Activated T-cell treated with anti-CD3 and anti-CD28 coated beads, Interleukin-2, amount 50 U/mL, for 24 hours (primary cell): ENCODE data around the gene ORC3.

Experiments
- DNase-seq: peaks from one replicate; pipeline ENCODE4 v3.0.0-alpha.2; 2020
- H3K27ac Mint-ChIP-seq: 2 replicates; pipeline ENCODE4 v1.8.0; 2020; ENCODE audit warnings: mild to moderate bottlenecking, mixed read lengths
- H3K27me3 Mint-ChIP-seq: 2 replicates; pipeline ENCODE4 v1.8.0; 2020; ENCODE audit warnings: mixed read lengths
- H3K36me3 Mint-ChIP-seq: 2 replicates; pipeline ENCODE4 v1.8.0; 2020; ENCODE audit warnings: low read depth, mixed read lengths
- H3K4me1 Mint-ChIP-seq: 2 replicates; pipeline ENCODE4 v1.8.0; 2020; ENCODE audit warnings: low read depth, mixed read lengths
- H3K4me3 Mint-ChIP-seq: 2 replicates; pipeline ENCODE4 v1.8.0; 2020; ENCODE audit warnings: mild to moderate bottlenecking, moderate library complexity, mixed read lengths
- H3K9me3 Mint-ChIP-seq: 2 replicates; pipeline ENCODE4 v1.8.0; 2020; ENCODE audit warnings: mixed read lengths

Gene ORC3

DNA sequence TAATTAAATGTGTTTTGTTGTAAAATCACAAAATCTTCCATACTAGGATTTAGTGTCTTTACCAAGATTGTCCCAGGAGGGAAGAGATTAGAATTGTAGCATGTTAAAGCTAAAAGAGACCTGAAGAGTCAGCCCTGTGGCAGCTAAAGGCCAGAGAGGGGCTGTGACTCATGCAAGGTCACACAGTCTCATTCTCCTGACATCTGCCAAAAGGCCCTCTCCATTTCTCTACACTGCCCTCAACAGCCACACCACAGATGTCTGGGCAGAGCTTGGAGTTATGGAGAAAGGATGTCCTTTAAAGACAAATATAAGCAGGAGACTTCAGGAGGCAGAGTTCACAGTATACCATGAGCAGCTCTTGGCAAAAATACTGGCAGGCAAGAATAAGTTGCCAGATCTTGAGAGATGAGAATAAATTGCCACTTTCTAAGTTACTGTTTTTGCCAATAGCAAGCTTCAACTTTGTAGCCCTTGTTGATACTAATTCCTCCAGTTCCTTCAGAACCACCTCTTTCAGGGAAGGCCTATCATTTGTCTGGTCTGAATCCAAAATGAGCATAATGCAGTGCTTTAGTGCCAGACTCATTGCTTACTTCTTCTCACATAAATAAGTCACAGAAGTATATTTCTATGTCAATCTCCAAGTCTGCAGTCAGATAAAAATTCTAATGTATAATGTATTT, 70.4 kb downstream of the ORC3 start:
- H3K4me1 Mint-ChIP-seq, result peaks cover 11% of the 10 kb centered on the region
- H3K4me3 Mint-ChIP-seq, result no peak overlapping the region
- peak overlapping the region; percentile 57 for H3K27ac Mint-ChIP-seq
- no peak for DNase-seq
- H3K9me3 Mint-ChIP-seq, result no peaks in the 10 kb centered on the region
- no peaks in the 10 kb centered on the region for H3K27me3 Mint-ChIP-seq
- peaks cover 89% of the 10 kb centered on the region for H3K36me3 Mint-ChIP-seq

DNA sequence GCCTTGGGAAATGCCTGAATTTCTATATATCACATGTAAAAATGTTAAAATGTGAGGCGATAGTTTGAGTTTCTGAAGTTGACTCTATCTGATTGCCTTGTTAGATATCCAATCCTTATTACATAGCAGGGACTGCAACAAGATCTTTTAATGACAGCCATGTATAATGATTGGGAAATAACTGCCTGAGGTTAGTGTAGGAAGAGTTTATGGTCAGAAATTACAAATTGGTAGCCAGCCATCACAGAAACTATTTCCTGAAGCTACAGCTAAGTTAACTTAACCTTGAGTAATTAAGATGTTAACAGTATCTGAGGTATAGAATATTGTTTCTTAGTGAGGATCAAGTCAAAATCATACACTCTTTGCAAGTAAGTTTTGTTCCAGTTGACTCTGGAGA, 71.1 kb downstream of the ORC3 start:
- Mint-ChIP-seq H3K4me3 (no peak overlapping the region), H3K4me1 (peaks cover 11% of the 10 kb centered on the region), H3K27ac (no peak overlapping the region), H3K9me3 (no peaks in the 10 kb centered on the region), H3K27me3 (no peaks in the 10 kb centered on the region), H3K36me3 (peaks cover 89% of the 10 kb centered on the region)
- DNase-seq, result no peak

DNA sequence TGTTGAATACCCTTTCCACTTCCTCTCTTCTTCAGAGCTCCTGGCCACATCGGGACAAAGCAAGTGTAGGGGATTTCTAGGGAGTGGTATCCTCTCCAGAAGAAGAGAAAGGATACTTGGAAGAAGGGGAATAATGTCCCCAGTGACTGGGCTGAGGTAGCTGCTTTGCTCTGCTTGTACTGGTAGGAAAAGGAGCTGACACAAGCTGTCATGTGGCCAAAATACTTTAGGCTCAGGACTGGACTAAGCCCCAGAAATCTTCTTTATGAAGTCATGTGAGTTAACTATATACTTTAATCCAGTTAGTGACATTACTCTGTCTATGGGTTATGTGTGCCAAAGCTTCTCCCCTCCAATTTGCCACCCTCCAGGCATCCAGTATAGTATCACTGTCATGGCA, 71.6 kb downstream of the ORC3 start:
- no peak for DNase-seq
- H3K27ac Mint-ChIP-seq, result no peak overlapping the region
- H3K4me1 Mint-ChIP-seq, result peaks cover 10% of the 10 kb centered on the region
- peaks cover 87% of the 10 kb centered on the region for H3K36me3 Mint-ChIP-seq
- no peaks in the 10 kb centered on the region for H3K27me3 Mint-ChIP-seq
- no peak overlapping the region for H3K4me3 Mint-ChIP-seq
- H3K9me3 Mint-ChIP-seq, result no peaks in the 10 kb centered on the region

DNA sequence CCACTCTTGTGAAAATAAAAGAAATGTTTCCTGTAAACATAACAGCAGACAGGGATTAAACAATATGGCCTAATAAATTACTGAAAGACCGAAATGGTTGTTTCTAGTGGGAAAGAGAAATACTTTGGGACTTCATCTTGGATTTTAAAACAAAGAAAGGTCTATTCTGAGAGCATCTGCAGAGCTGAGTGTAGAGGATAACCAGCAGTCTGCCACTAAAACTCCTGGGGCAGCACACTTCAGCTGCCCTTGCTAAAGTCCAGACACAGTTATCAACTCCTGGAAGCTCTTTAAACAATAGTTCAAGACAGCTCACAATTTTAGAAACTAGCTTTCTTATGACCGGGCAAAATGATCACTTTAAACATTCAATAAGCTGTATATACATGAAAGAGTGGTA, 73.5 kb downstream of the ORC3 start:
- Mint-ChIP-seq H3K27ac (no peak overlapping the region), H3K27me3 (no peaks in the 10 kb centered on the region), H3K36me3 (peaks cover 86% of the 10 kb centered on the region), H3K9me3 (no peaks in the 10 kb centered on the region), H3K4me1 (peaks cover 1% of the 10 kb centered on the region), H3K4me3 (no peak overlapping the region)
- DNase-seq, result no peak

DNA sequence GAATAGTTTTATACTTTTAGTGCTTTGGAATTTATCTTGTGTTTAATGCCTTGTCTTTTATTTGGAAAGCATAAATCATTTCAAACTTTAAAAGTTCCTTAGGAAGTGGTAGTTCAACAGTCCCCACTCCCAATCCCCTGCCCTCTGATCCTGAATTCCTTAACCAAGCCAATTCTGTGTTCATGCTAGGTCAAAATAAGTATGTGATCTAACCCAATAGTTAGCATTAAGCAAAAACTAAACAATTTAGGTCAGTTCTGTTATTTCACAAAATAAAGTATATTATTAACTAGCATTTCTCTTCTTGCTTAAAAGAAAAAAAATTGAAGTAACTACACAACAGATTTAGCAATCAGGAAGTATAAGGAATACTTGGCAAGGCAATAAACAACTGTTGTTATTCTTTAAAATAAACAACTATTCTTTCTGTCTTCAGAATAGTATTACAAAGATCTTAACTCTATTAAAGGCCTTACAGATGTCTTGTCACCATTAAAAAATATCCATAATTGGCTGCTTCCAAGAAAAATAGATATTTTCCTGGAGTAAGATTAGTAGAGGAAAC, 75.1 kb downstream of the ORC3 start:
- Mint-ChIP-seq H3K4me3 (no peak overlapping the region), H3K9me3 (no peaks in the 10 kb centered on the region), H3K27ac (no peak overlapping the region), H3K36me3 (peaks cover 89% of the 10 kb centered on the region), H3K4me1 (no peaks in the 10 kb centered on the region), H3K27me3 (no peaks in the 10 kb centered on the region)
- no peak for DNase-seq

DNA sequence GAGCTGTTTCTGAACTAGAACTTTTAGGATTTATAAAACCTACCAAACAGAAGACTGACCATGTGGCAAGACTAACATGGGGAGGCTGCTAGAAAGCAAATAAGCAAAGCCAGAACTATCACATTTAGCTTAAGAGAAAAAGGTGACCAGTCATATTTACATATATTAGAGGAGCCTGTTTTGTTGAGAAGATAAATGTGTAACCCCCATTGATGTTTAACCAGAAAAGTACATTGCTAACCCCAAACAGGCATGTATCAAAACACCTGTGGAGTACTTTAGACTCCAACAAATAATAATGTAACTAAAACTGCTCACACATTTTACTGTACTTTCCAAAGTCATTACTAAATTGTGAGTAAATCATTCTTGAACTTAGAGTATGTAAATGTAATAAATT, 77.1 kb downstream of the ORC3 start:
- Mint-ChIP-seq H3K4me3 (no peak overlapping the region), H3K4me1 (peaks cover 12% of the 10 kb centered on the region), H3K27me3 (no peaks in the 10 kb centered on the region), H3K27ac (peak overlapping the region; percentile 51), H3K36me3 (peaks cover 89% of the 10 kb centered on the region), H3K9me3 (no peaks in the 10 kb centered on the region)
- no peak for DNase-seq

DNA sequence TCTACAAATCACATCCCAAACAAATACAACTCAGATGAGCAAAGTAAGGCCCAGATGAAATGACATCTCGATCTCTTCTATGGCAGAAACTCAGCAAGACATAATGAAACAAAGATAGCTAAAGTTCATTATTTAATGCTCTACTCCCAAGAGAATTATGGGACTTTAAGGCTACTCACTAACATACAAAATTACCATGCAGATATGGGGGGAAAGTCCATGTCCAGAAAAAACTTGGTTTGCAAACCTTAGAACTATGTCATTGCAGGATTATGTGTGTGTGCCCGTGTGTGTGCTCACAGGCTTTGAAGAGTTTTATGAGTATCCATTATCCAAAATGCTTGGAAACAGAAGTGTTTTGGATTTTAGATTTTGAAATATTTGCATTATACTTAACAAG, 78.1 kb downstream of the ORC3 start:
- Mint-ChIP-seq H3K36me3 (peaks cover 87% of the 10 kb centered on the region), H3K4me1 (peaks cover 12% of the 10 kb centered on the region), H3K4me3 (no peak overlapping the region), H3K27me3 (no peaks in the 10 kb centered on the region), H3K9me3 (no peaks in the 10 kb centered on the region), H3K27ac (no peak overlapping the region)
- DNase-seq, result no peak

DNA sequence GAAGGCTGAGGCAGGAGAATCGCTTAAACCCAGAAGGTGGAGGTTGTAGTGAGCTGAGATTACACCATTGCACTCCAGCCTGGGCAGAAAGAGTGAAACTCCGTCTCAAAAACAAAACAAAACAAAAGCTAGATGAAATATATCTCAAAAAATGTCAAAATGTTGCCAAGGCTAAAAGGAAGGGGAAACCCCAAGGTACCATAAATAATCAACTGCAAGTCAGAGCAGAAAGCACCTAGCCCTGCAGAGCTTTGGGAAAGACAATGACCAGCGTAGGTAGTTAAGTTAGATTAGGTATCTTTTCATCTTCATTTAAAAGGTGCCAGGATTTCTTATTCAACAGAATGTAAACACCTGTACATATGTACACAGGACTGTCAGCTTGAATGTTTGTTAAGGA, 79.1 kb downstream of the ORC3 start:
- no peaks in the 10 kb centered on the region for H3K9me3 Mint-ChIP-seq
- H3K4me1 Mint-ChIP-seq, result peaks cover 12% of the 10 kb centered on the region
- H3K27me3 Mint-ChIP-seq, result no peaks in the 10 kb centered on the region
- no peak overlapping the region for H3K4me3 Mint-ChIP-seq
- DNase-seq, result no peak
- H3K36me3 Mint-ChIP-seq, result peaks cover 86% of the 10 kb centered on the region
- no peak overlapping the region for H3K27ac Mint-ChIP-seq

DNA sequence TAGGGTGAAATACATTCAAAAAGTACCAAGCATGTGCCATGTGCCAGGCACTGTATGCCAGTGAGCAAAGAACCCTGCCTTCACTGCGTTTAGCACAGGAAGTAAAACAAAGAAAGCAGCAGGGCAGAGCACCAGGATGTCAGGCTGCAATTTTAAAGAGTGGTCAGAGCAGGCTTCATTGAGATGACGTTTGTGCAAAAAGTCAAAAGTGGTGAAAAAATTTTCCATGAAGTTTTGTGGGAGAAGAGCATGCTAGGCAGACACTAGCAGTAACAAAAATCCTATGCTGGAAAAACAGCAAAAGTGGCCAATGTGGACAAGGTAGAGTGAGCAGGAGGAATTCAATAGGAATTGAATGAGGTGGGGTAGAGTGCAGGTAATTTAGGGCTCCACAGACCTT, 80.8 kb downstream of the ORC3 start:
- Mint-ChIP-seq H3K27ac (peak overlapping the region; percentile 42), H3K36me3 (peaks cover 88% of the 10 kb centered on the region), H3K27me3 (no peaks in the 10 kb centered on the region), H3K4me1 (peaks cover 12% of the 10 kb centered on the region), H3K9me3 (no peaks in the 10 kb centered on the region), H3K4me3 (no peak overlapping the region)
- no peak for DNase-seq

DNA sequence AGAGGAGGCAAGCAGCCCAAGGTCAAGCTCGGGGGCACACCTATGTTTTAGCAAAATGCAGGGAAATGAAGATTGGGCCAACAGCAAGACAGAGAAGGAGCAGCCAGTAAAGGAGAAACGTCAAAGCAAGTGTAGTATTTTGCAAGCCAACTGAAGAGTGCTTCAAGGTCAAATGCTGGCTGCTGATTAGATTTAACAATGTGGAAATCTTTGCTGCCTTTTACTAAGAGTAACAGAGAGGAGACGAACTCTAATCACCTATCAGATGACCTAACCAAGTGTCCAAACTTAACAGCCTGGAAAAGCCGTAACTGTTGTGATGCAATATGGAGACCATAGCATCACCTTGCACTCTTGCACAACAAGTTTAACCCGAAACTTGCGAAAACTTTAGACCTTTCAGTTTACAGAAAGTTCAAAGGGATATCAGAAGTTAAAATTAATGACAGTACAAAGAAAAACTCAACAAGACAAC, 81.7 kb downstream of the ORC3 start:
- Mint-ChIP-seq H3K4me1 (peaks cover 12% of the 10 kb centered on the region), H3K9me3 (no peaks in the 10 kb centered on the region), H3K27ac (no peak overlapping the region), H3K27me3 (no peaks in the 10 kb centered on the region), H3K4me3 (no peak overlapping the region), H3K36me3 (peaks cover 93% of the 10 kb centered on the region)
- no peak for DNase-seq

DNA sequence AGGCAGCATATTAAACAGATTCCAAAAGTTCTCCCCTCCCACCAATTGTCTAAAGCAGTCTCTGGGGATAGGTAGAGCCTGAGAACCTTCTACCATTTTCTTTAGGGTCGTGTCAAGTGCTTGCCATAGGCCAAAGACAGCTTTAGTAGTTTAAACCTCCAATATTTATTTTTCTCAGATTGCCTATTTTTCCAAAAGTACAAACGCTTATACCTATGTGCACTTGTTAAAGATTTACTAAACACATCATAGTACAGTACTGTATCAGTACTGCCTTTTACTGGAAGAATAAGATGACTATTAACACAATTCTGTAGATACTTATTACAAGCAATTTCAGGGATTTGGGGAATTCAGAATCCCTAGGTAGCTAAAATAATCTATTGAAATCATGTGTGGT, 82.7 kb downstream of the ORC3 start:
- no peaks in the 10 kb centered on the region for H3K27me3 Mint-ChIP-seq
- no peak overlapping the region for H3K4me3 Mint-ChIP-seq
- no peak for DNase-seq
- peaks cover 91% of the 10 kb centered on the region for H3K36me3 Mint-ChIP-seq
- no peaks in the 10 kb centered on the region for H3K9me3 Mint-ChIP-seq
- H3K27ac Mint-ChIP-seq, result no peak overlapping the region
- peaks cover 16% of the 10 kb centered on the region for H3K4me1 Mint-ChIP-seq

DNA sequence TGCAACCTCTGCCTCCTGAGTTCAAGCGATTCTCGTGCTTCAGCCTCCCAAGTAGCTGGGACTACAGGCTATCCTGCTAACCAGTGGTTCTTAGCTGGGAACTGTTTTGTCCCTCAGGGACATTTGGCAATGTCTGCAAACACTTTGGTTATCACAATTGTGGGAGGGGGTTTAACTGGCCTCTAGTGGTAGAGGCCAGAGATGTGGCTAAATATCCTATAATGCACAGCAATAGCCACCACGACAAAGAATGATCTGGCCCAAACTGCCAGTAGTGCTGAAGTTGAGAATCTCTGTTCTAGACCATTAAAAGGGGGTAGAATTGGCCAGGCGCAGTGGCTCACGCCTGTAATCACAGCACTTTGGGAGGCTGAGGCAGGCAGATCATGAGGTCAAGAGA, 83.3 kb downstream of the ORC3 start:
- peak overlapping the region; percentile 24 for H3K27ac Mint-ChIP-seq
- H3K4me1 Mint-ChIP-seq, result peaks cover 20% of the 10 kb centered on the region
- H3K9me3 Mint-ChIP-seq, result no peaks in the 10 kb centered on the region
- H3K4me3 Mint-ChIP-seq, result no peak overlapping the region
- no peak for DNase-seq
- no peaks in the 10 kb centered on the region for H3K27me3 Mint-ChIP-seq
- peaks cover 90% of the 10 kb centered on the region for H3K36me3 Mint-ChIP-seq

DNA sequence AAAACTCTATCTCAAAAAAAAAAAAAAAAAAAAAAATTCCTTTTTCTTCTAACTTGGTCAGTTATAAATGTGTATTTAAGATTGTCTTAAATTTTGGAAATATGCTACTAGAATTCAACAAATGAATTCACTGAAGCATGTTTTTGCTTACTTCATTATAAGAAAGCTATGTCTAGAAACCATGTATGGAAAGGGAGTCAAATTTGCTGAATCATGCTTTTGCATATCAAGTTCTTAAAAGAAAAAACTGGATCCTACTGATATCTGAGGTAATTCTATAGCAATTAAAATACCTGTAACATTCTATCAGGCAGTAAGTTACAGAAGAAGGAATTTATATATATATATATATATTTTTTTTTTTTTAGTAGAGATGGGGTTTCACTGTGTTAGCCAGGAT, 84.4 kb downstream of the ORC3 start:
- DNase-seq, result no peak
- no peak overlapping the region for H3K4me3 Mint-ChIP-seq
- no peaks in the 10 kb centered on the region for H3K27me3 Mint-ChIP-seq
- no peak overlapping the region for H3K27ac Mint-ChIP-seq
- no peaks in the 10 kb centered on the region for H3K9me3 Mint-ChIP-seq
- peaks cover 23% of the 10 kb centered on the region for H3K4me1 Mint-ChIP-seq
- H3K36me3 Mint-ChIP-seq, result peaks cover 91% of the 10 kb centered on the region

DNA sequence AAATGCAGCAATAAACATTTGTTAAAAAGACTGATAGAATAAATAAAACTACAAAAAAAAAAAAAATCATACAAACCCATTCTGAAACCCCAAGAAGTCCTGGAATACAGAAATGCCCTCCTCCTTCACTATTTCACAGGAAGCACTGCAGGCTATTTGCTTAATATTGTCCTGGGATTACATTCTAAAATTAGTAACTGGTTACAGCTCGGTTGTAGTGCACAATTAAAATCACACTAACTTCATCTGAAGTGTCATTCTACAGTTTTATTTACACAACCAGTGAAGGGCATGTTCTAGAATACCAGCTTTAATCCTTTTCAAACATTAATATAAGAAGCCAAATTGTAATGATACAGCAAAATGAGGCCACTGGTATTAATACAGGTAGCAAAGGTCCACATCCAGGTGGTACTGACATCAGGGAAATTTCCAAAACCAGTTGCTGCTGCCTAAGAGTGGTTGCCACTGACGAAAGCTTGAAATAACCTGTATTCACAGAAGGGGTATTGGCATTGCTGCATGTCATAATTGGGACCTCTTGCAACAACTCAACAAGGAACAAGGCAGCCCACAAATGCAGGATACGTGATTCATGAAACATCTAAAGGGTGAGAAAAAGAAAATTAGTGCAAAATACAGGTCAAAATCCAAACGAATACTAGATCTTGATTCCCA, 85.2 kb downstream of the ORC3 start:
- H3K36me3 Mint-ChIP-seq, result peaks cover 90% of the 10 kb centered on the region
- H3K27me3 Mint-ChIP-seq, result no peaks in the 10 kb centered on the region
- no peak overlapping the region for H3K4me3 Mint-ChIP-seq

DNA sequence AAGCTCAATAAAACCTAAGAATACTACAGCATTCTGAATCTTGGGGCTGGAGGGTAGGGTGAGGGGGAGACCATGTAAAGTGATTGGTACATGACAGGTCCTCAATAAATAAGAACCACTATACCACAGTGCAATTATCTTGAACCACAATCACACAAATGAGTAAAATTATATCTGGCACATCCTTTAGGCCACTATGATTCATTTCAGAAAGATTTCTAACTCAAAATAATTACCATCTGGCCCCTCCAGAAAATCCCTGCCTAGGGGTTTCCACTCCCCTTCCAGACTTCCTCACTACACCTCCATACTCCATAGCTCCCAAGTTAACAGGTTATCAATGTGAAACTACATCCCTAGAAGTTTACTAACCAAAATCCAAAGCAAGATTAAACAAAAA, 92.4 kb downstream of the ORC3 start:
- Mint-ChIP-seq H3K36me3 (peaks cover 74% of the 10 kb centered on the region), H3K4me1 (peaks cover 75% of the 10 kb centered on the region), H3K4me3 (no peak overlapping the region), H3K9me3 (no peaks in the 10 kb centered on the region), H3K27me3 (no peaks in the 10 kb centered on the region), H3K27ac (peak overlapping the region; percentile 84)
- DNase-seq, result no peak

More for the DNA sequence above, 85.2 kb downstream of the ORC3 start:
- no peaks in the 10 kb centered on the region for H3K9me3 Mint-ChIP-seq
- no peak for DNase-seq
- H3K27ac Mint-ChIP-seq, result peak overlapping the region; percentile 16
- H3K4me1 Mint-ChIP-seq, result peaks cover 29% of the 10 kb centered on the region
